ENCODE measurements around the gene GAK.

Gene GAK

GRCh38 chr4:955931-956381 lies 23.8 kb upstream of the GAK start:
- no peak for DNase-seq (ENCODE audit: low read depth)
- H3K4me3 ChIP-seq (ENCODE audit: control insufficient read depth, low read depth, low read length): no peak overlapping the region
- no peak for TF ChIP-seq CTCF (conservative IDR thresholded peaks at IDR 0.05; ENCODE audit: control insufficient read depth, insufficient read depth, low read depth, low read length)

GRCh38 chr4:955161-955921 lies 23.2 kb upstream of the GAK start:
- TF ChIP-seq CTCF (conservative IDR thresholded peaks at IDR 0.05; ENCODE audit: control insufficient read depth, insufficient read depth, low read depth, low read length): no peak
- no peak for DNase-seq (ENCODE audit: low read depth)
- H3K4me3 ChIP-seq (ENCODE audit: control insufficient read depth, low read depth, low read length): no peak overlapping the region

GRCh38 chr4:954211-955020 lies 22.3 kb upstream of the GAK start:
- TF ChIP-seq CTCF (conservative IDR thresholded peaks at IDR 0.05; ENCODE audit: control insufficient read depth, insufficient read depth, low read depth, low read length): no peak
- no peak for DNase-seq (ENCODE audit: low read depth)
- H3K4me3 ChIP-seq (ENCODE audit: control insufficient read depth, low read depth, low read length): no peak overlapping the region

GRCh38 chr4:953574-953915 lies 21.4 kb upstream of the GAK start:
- no peak overlapping the region for H3K4me3 ChIP-seq (ENCODE audit: control insufficient read depth, low read depth, low read length)
- DNase-seq (ENCODE audit: low read depth): no peak
- TF ChIP-seq CTCF (conservative IDR thresholded peaks at IDR 0.05; ENCODE audit: control insufficient read depth, insufficient read depth, low read depth, low read length): no peak

- DNase-seq (ENCODE audit: low read depth): no peak
- no peak overlapping the region for H3K4me3 ChIP-seq (ENCODE audit: control insufficient read depth, low read depth, low read length)
Observed at GRCh38 chr4:952881-953573, 20.9 kb upstream of the GAK start.

More at GRCh38 chr4:952881-953573, 20.9 kb upstream of the GAK start:
- no peak for TF ChIP-seq CTCF (conservative IDR thresholded peaks at IDR 0.05; ENCODE audit: control insufficient read depth, insufficient read depth, low read depth, low read length)
